ENCODE measurements around the gene PRDM10. TPM values are rescaled to one million over a fixed set of nuclear protein-coding genes. Genes with fewer than 3 reads are reported as not detected.

PRDM10 gene
- polyA plus RNA-seq: 1 to 10 TPM; 1.4 to 2.5 (median 1.8) TPM

DNA sequence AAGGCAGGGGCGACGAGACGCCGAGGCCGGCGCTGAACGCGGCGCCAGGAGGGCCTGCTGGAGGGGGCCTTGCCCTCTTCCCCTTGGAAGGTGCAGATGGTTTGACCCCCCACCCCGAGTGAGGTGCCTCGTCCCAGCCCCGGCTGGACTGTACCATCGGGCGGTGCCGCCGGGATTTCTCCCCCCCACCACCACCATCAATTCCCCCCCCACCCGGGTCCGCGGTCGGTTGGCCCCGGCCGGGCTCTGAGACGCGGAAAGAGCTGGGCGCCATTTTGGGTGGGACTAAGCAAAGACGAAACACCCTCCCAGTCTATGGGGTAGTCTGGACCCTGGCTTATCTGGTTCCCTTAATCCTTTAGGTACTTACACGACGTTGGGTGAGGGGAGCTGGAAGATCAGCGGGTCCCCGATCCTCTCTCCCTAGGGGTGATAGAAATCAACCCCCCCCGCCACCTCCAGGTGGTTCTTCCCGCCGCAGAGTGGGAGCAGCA is at the start of gene PRDM10:
PRDM10 (minus strand) TSS at position 484 of the 494 bp plus-strand sequence. CDS start 41,871 bp downstream, outside the sequence.
- H3K27ac ChIP-seq (ENCODE audit: low read depth, low read length): peak within 1 kb of the TSS; percentile 100
- 0% methylated on average over 29 to 33 of the region's 33 CpGs for WGBS, 3 donors

DNA sequence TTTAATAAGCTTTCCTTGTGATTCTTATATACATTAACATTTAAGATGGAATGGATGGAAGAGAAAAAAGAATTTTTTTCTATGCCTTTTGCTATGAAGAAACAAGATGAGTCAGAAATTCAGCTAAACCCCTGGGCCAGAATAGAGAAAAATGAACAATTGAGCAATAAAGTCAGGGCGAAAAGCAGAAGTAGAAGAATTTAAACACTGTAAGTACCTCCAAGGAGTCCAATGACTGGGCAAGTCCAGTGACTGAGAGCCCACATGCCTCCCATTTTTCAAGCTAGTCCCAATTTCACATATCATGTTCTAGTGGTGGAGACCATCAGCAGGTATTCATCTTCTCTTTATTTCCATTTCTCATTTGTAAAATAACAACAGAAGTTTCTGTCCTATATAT is 48.4 kb upstream of the PRDM10 start:
- no peak overlapping the region for H3K27ac ChIP-seq (ENCODE audit: low read depth, low read length)
- 51 to 88% (median 56%) methylated on average over 1 of the region's 1 CpG for WGBS, 3 donors

- WGBS, 3 donors: 51 to 72% (median 56%) methylated on average over 2 of the region's 2 CpGs
- H3K27ac ChIP-seq (ENCODE audit: low read depth, low read length): no peak overlapping the region
Observed at GRCh38 chr11:130050257-130050656, 47.6 kb upstream of the PRDM10 start.

DNA sequence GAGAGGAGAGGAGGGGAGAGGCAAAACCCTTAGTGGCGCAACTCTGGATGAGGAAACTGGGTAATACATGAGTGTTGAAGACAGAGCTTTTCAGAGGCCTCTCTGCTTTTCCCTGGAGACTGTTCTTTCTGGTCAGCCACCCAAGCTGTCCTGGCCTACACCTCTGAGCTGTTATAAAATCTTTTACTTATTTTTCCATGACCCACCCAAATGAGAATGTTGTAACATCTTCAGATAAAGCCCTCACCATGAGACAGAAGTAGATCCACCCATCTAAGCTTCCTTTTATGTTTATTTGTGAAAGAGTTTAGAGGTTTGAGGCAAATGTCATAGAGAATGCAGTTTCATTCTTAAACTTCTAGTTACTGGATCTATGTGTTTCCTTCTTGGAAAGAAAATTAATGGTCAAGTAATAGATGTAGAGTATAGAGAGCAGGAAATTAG is 46.7 kb upstream of the PRDM10 start:
- 60 to 83% (median 74%) methylated on average over 1 of the region's 1 CpG for WGBS, 3 donors
- H3K27ac ChIP-seq (ENCODE audit: low read depth, low read length): no peak overlapping the region

DNA sequence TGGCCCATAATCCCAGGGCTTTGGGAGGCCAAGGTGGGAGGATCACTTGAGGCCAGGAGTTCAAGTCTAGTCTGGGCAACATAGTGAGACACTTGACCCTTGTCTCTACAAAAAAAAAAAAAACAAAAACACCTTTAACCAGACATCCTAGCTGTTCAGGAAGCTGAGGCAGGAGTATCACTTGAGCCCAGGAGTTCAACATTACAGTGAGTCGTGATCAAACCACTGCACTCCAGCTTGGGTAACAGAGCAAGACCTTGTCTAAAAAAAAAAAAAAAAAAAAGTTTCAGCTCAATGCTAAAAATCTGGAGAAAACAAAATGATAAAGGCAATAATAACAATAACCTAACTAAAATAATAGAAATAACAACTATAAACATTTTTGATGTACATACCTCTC is 44.5 kb upstream of the PRDM10 start:
- 67 to 86% (median 70%) methylated on average over 1 of the region's 1 CpG for WGBS, 3 donors

GRCh38 chr11:130043575-130043974 is 40.9 kb upstream of the PRDM10 start:
- no peak overlapping the region for H3K27ac ChIP-seq (ENCODE audit: low read depth, low read length)
- 38 to 60% (median 42%) methylated on average over 5 of the region's 5 CpGs for WGBS, 3 donors

More for the DNA sequence above, 44.5 kb upstream of the PRDM10 start:
- H3K27ac ChIP-seq (ENCODE audit: low read depth, low read length): no peak overlapping the region

GRCh38 chr11:130042093-130042591 is 39.5 kb upstream of the PRDM10 start:
- 70 to 82% (median 79%) methylated on average over 16 of the region's 16 CpGs for WGBS, 3 donors
- H3K27ac ChIP-seq (ENCODE audit: low read depth, low read length): no peak overlapping the region

DNA sequence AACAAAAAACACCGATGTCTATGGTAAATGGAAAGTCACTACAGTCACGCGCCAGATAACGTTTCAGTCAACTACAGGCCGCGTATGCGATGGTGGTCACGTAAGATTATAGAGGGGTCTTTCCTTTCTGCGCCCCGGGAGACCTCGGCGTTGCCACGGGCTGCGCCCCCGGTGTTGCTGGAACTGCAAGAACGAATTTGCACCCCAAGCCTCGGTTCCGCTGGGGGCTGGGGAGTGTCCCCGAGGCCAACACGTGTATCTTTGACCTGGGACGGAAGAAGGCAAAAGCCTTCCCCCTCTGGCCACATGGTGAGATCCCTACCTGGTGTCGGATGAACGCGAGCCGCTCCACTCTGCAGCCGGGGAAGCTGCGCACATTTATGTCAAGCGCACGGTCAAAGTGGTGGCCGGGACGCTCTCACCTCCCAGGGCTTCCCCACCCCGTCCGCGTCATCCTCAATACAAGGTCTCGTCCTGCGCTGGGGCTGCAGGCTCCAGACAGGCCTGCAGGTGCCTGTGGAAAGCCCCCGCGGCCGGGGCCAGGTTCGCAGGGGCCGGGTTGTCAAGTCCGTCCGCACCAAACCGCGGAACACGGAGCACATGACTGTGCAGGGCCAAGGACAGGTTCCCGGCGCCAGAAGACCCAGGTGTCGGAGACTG is 37.8 kb upstream of the PRDM10 start:
- 89 to 94% (median 93%) methylated on average over 49 of the region's 49 CpGs for WGBS, 3 donors
- H3K27ac ChIP-seq (ENCODE audit: low read depth, low read length): no peak overlapping the region

DNA sequence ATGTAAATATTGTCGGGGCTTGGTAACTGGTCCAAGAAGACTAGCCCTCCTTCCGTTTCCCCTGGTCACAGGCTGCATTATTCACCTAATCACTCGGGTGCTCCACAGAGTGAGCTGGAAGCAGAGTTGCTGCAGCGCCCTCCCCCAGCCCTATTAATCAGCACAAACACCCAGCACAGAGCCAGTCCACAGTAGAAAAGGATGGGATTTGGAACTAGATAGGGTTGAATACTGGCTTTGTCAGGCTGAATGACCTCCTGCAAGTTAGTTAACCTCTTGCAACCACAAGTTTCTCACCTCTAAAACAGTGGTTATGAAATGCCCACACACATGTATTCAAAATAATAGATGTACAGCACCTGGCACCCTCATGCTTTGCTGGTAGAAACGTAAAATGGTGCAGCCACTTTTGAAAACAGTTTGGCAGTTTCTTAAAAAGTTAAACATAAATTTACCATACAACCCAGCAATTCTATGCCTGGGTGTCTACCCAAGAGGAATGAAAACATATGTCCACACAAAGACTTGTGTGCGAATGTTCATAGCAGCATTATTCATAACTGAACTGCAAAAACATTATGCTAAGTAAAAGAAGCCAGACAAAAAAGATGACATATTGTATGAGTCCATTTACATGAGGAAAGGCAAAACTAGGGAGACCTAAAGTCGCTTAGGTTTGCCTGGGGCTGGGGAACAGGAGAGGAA is 35.4 kb upstream of the PRDM10 start:
- H3K27ac ChIP-seq (ENCODE audit: low read depth, low read length): no peak overlapping the region
- 46 to 76% (median 69%) methylated on average over 7 of the region's 7 CpGs for WGBS, 3 donors

DNA sequence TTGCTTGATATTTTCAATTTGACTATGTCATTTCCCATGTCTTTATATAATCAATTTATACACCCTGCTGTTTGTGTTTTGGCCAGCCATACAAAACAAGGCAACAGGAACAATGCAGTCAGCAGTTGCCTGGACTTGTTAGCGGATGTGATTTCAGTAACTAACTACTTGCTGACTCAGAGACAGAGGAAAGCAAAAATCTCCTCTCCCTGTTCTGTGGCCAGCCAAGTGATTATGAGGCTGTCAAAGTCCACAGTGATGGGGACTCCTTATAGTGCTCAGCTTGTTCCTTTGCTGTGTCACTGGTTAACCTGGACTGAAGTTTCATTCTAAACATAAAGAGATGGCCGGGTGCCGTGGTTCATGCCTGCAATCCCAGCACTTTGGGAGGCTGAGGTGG is 34.4 kb upstream of the PRDM10 start:
- 70 to 76% (median 76%) methylated on average over 3 of the region's 3 CpGs for WGBS, 3 donors

GRCh38 chr11:130034236-130034635 is 31.6 kb upstream of the PRDM10 start:
- H3K27ac ChIP-seq (ENCODE audit: low read depth, low read length): no peak overlapping the region

More for the DNA sequence above, 34.4 kb upstream of the PRDM10 start:
- no peak overlapping the region for H3K27ac ChIP-seq (ENCODE audit: low read depth, low read length)

GRCh38 chr11:130032931-130033330 is 30.3 kb upstream of the PRDM10 start:
- WGBS, 3 donors: 83 to 90% (median 90%) methylated on average over 44 of the region's 44 CpGs
- no peak overlapping the region for H3K27ac ChIP-seq (ENCODE audit: low read depth, low read length)

DNA sequence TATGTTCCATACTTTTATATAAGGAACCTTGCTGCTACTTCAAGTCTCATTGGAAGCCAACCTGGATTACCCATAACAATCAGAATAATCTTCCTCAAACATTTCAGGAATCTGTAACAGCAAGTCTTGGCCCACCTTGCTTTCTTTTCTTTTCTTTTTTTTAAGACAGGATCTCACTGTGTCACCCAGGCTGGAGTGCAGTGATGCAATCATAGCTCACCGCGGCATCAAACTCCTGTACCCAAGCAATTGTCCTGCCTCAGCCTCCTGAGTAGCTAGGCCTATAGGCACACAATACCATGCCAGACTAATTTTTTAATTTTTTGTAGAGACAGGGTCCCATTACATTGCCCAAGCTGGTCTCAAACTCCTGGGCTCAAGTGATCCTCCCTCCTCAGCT is 29.3 kb upstream of the PRDM10 start:
- no peak overlapping the region for H3K27ac ChIP-seq (ENCODE audit: low read depth, low read length)
- 77 to 91% (median 87%) methylated on average over 2 of the region's 2 CpGs for WGBS, 3 donors

- WGBS, 3 donors: 86 to 91% (median 88%) methylated on average over 1 of the region's 1 CpG
- H3K27ac ChIP-seq (ENCODE audit: low read depth, low read length): no peak overlapping the region
Observed at GRCh38 chr11:130031056-130031455, 28.4 kb upstream of the PRDM10 start.

DNA sequence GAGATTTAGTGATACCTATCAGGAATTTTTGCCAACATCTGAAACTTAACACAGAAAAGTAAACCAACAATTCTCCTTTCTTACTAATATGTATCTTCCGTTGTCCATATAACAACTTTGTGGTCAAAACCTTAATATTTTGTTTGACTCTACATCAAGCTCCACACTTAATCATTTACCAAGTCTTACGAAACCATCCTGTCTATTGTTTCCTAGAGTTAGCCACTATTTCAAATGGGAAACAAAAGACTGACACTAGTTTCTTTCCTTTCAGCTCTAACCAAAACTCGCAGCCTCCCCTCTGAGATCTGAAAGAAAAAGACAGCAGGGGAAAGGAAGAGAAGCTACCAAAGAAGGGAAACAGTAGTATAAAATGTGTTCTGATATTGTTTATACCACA is 26.5 kb upstream of the PRDM10 start:
- no peak overlapping the region for H3K27ac ChIP-seq (ENCODE audit: low read depth, low read length)
- 70 to 77% (median 71%) methylated on average over 3 of the region's 3 CpGs for WGBS, 3 donors

- no peak overlapping the region for H3K27ac ChIP-seq (ENCODE audit: low read depth, low read length)
- WGBS, 3 donors: 72 to 89% (median 88%) methylated on average over 1 of the region's 1 CpG
Observed at GRCh38 chr11:130025371-130025770, 22.7 kb upstream of the PRDM10 start.

DNA sequence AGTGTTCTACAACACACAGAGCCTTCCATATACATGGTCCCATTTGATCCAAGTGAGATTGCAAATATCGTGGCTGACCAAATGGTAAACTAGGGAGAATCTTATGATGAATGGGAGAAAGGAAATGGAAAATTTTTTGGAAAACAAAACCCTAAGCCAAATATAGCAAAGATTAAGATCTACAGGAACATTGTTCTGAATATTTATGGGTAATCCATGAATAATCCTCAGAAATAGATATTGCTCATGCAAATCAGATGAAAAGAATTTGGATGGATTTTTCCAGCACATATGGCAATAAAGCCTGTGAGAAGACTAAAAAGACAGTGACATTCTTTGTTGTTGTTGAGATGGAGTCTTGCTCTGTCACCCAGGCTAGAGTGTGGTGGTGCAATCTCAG is 21.7 kb upstream of the PRDM10 start:
- H3K27ac ChIP-seq (ENCODE audit: low read depth, low read length): no peak overlapping the region
- WGBS, 3 donors: 49 to 89% (median 68%) methylated on average over 1 of the region's 1 CpG

DNA sequence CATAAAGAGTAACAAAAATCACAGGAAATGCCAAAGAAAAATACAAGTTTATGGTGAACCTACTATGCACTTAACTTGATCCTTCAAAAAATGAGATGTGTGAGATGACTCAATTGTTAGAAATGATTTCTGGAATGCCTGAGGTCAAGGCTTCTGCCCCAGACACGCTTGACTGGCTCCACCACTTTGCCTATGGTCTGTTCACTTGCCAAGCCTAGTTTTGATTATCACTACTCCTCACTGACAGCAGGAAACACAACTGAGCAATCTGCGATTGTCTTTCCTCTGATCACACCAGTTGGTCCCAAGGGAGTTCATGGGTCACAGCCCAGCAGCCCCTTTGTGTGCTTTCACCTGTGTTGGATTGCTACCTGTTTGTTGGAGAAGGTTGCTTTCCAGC is 20.6 kb upstream of the PRDM10 start:
- 44 to 63% (median 57%) methylated on average over 2 of the region's 2 CpGs for WGBS, 3 donors
- no peak overlapping the region for H3K27ac ChIP-seq (ENCODE audit: low read depth, low read length)

GRCh38 chr11:130022799-130023198 is 20.2 kb upstream of the PRDM10 start:
- 95 to 100% (median 96%) methylated on average over 2 of the region's 2 CpGs for WGBS, 3 donors

More at GRCh38 chr11:130022799-130023198, 20.2 kb upstream of the PRDM10 start:
- H3K27ac ChIP-seq (ENCODE audit: low read depth, low read length): no peak overlapping the region
